ENCODE measurements around the gene SLC35F1.

- TF ChIP-seq RARB (CRISPR knock-in tag; IDR thresholded peaks at IDR 0.05) (no peak), BACH2 (CRISPR knock-in tag; IDR thresholded peaks at IDR 0.05; ENCODE audit: borderline replicate concordance) (no peak), ZFP3 (CRISPR knock-in tag; IDR thresholded peaks at IDR 0.05) (no peak), PATZ1 (CRISPR knock-in tag; IDR thresholded peaks at IDR 0.05; ENCODE audit: borderline replicate concordance) (no peak), PPARA (CRISPR knock-in tag; IDR thresholded peaks at IDR 0.05; ENCODE audit: borderline replicate concordance) (no peak)
Measured at GRCh38 chr6:118325220-118325860, 418.3 kb downstream of the SLC35F1 start.
